Mucosa of stomach (tissue), 1 donor: ENCODE data around the gene TJP3.
"Not testable (repeated sequence)": the region's sequence is repeated elsewhere in the genome, so short reads cannot be mapped to it uniquely, and the experiment has no call there.

Source experiments
- H3K27me3 ChIP-seq: one replicate; pipeline ENCODE4 v1.7.0; 2013; ENCODE audit warnings: mild to moderate bottlenecking, low read length; ENCODE audit not compliant: control insufficient read depth, insufficient read depth
- H3K36me3 ChIP-seq: one replicate; pipeline ENCODE4 v1.7.0; 2013; ENCODE audit warnings: low read length; ENCODE audit not compliant: control insufficient read depth, insufficient read depth
- H3K4me1 ChIP-seq: one replicate; pipeline ENCODE4 v1.7.0; 2013; ENCODE audit warnings: mild to moderate bottlenecking, low read length; ENCODE audit not compliant: control insufficient read depth, insufficient read depth
- H3K4me3 ChIP-seq: one replicate; pipeline ENCODE4 v1.7.0; 2013; ENCODE audit warnings: low read length
- H3K9ac ChIP-seq: one replicate; pipeline ENCODE4 v1.7.0; 2013; ENCODE audit warnings: mild to moderate bottlenecking, low read length, moderate library complexity
- H3K9me3 ChIP-seq: one replicate; pipeline ENCODE4 v1.7.0; 2013; ENCODE audit warnings: mild to moderate bottlenecking, low read length, moderate library complexity; ENCODE audit not compliant: control insufficient read depth
- donor health status: Pancreatic carcinoma.

TJP3 gene

DNA sequence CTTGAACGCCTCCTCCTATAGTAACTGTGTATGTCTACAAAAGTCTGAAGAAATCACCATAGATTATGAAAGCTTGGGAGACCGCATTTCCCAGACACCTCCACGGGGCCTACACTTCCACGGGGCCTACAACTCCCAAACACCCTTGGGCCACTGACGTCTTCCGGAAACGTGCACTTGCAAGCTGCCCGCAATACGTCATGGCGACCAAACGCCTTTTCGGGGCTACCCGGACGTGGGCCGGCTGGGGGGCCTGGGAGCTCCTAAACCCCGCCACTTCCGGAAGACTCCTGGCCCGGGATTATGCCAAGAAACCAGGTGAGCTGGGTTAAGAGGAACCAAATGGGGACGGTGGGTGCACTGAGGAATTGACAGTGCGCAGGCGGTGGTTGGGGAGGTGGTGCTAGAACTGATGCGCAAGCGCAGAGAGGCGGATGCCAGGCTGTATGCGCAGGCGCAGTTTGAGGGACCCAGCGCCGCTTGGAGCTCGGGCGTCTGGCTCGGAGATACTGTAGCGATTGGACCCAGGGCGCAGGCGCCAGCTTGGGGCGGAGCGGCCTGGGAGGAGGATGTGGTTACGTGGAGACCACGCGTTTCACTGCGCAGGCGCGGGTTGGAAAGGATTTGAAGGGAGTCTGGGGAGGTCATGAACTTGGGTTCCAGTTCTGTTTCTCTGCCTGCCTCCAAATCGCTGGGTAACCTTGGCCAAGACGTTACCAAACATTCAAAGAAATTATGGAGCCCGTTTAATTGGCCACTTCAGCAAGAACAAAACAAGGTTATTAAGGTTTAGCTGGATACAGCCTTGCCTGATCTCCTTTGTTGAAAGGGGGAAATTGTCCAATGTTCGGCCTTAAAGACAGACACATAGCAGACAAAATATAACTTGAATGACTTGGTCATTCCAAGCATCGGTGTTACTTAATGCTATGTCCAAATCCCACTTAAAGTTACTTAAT, 54.6 kb downstream of the TJP3 start, which contains the start of gene MRPL54:
TSS of gene MRPL54 (plus strand) at position 182 of the 959 bp plus-strand sequence. CDS start at position 201, 19 bp downstream.
- H3K36me3 ChIP-seq = peaks cover 5% of the 10 kb centered on the region
- no peaks in the 10 kb centered on the region for H3K27me3 ChIP-seq
- peaks cover 22% of the 10 kb centered on the region for H3K4me1 ChIP-seq
- no peaks in the 10 kb centered on the region for H3K9me3 ChIP-seq
- peak within 1 kb of the TSS; percentile 95 for H3K9ac ChIP-seq
- H3K4me3 ChIP-seq = peak within 1 kb of the TSS; percentile 89

DNA sequence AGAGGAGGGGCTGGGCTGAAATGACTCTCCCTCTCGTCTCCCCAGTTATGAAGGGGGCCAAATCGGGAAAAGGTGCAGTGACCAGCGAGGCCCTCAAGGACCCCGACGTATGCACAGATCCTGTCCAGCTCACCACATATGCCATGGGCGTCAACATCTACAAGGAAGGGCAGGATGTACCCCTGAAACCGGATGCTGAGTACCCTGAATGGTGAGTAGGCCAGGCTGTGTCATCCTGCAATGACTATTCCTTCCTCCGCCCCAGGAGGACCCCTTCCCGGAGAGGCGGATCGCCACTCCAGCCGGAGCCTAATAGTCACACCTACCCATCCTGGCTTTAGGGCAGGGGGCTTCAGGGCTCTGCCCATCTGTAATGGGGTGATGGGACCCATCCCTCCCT, 56.9 kb downstream of the TJP3 start:
- Histone ChIP-seq H3K9me3 (no peaks in the 10 kb centered on the region), H3K9ac (no peak overlapping the region), H3K4me1 (peaks cover 21% of the 10 kb centered on the region), H3K36me3 (peaks cover 5% of the 10 kb centered on the region), H3K27me3 (no peaks in the 10 kb centered on the region), H3K4me3 (no peak overlapping the region)

DNA sequence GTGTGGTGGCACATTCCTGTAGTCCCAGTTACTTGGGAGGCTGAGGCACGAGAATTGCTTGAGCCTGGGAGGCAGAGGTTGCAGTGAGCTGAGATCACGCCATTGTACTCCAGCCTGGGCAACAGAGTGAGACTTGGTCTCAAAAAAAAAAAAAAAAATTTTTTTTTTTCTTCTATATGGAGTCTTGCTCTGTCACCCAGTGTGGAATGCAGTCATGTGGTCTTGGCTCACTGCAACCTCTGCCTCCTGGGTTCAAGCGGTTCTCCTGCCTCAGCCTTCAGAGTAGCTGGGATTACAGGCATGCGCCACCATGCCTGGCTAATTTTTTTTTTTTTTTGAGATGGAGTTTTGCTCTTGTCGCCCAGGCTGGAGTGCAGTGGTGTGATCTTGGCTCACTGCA, 57.6 kb downstream of the TJP3 start:
- H3K36me3 ChIP-seq, H3K9me3 ChIP-seq, H3K9ac ChIP-seq, H3K4me3 ChIP-seq, H3K27me3 ChIP-seq: not testable (repeated sequence)
- peaks cover 15% of the 10 kb centered on the region for H3K4me1 ChIP-seq

DNA sequence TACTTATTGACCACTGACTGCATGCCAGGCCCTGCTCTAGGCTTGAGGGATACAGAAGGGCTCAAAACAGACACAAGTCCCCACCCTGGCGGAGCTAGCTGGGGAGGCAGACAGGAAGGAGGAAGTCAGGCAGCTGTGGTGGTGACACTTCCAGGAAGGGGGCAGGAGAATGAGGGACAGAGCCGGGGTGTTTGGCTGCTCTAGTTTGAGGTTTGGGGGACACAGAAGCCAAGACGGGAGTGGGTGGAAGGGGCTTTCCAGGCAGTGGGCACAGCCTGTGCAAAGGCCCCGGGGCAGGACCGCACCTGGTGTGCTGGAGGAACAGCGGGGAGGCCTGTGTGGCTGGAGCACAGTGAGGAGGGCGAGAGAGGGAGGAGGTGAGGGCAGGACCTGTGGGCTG, 58.3 kb downstream of the TJP3 start:
- Histone ChIP-seq H3K9me3 (no peaks in the 10 kb centered on the region), H3K9ac (no peak overlapping the region), H3K4me3 (no peak overlapping the region), H3K4me1 (peaks cover 10% of the 10 kb centered on the region), H3K36me3 (peaks cover 5% of the 10 kb centered on the region), H3K27me3 (no peaks in the 10 kb centered on the region)

DNA sequence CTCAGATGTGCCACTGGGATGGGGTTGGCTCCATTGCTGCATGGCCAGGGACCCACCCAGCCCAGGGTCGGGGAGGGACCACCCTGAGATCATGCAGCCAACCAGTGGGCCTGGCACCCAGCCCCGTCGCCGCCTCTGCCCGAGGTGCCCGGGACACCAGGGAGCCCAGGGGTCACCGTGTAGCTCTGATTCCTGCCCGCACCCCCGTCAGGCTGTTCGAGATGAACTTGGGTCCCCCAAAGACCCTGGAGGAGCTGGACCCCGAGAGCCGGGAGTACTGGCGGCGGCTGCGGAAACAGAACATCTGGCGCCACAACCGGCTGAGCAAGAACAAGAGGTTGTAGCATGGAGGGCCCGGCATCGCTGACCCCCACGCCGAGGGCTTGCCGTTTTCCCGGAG, 58.9 kb downstream of the TJP3 start:
- H3K4me1 ChIP-seq = peaks cover 6% of the 10 kb centered on the region
- H3K9ac ChIP-seq = no peak overlapping the region
- H3K36me3 ChIP-seq = peaks cover 5% of the 10 kb centered on the region

DNA sequence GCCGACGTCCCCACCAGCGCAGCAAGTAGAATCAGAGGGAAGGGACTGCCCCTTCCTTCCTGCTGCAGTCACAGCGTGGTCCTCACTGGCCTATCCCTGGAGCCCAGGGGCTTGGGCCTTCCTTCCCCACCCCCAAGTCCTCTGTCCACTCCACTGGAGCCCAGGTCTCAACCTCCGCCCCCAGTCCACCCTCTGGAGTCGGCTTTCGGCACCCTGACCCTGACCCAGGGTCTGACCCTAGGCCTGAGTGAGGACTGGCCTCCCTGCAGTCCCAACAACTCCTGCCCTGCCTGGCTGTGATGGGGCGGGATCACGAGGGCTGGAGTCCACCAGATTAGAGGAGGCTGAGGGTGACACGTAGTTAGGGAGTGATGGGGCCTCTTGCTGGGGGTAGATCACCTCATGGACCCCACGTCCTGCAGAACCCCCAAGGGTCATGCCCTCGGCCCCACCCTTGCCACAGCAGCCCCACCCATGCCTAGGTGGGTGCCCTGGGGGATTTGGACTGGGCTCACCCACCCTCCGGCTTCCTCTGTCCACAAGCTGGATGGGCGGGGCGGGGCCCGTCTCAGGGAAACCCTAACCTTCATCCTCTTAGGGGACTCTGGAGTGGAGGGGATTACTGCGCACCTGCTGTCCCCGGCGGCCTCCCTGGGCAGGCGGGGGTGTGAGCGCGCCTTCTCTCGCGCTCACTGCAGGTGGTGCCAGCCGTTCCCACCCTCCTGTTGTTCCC, 60.0 kb downstream of the TJP3 start:
- Histone ChIP-seq H3K9ac (no peak overlapping the region), H3K4me1 (peaks cover 3% of the 10 kb centered on the region), H3K4me3 (no peak overlapping the region), H3K27me3 (no peaks in the 10 kb centered on the region), H3K36me3 (peaks cover 5% of the 10 kb centered on the region), H3K9me3 (no peaks in the 10 kb centered on the region)

More for the DNA sequence above, 58.9 kb downstream of the TJP3 start:
- H3K9me3 ChIP-seq = no peaks in the 10 kb centered on the region
- no peak overlapping the region for H3K4me3 ChIP-seq
- no peaks in the 10 kb centered on the region for H3K27me3 ChIP-seq

DNA sequence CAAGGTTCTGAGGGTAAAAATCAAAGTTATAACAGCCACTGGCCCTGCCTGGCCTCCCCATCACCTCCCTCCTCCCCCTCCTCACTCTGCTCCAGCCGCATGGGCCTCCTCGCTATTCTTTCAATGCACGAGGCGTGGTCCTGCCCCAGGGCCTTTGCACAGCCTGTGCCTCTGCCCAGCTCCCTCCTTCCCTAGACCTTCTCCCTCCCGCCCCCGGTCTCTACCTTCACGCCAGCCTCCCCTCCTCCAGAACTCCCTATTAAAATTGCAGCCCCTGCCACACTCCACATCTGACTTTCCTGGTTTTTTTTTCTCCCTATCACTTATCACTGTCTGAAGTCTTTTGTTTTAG, 60.5 kb downstream of the TJP3 start:
- Histone ChIP-seq H3K27me3 (no peaks in the 10 kb centered on the region), H3K9me3 (no peaks in the 10 kb centered on the region), H3K36me3 (peaks cover 5% of the 10 kb centered on the region), H3K4me1 (no peaks in the 10 kb centered on the region), H3K9ac (no peak overlapping the region), H3K4me3 (no peak overlapping the region)

DNA sequence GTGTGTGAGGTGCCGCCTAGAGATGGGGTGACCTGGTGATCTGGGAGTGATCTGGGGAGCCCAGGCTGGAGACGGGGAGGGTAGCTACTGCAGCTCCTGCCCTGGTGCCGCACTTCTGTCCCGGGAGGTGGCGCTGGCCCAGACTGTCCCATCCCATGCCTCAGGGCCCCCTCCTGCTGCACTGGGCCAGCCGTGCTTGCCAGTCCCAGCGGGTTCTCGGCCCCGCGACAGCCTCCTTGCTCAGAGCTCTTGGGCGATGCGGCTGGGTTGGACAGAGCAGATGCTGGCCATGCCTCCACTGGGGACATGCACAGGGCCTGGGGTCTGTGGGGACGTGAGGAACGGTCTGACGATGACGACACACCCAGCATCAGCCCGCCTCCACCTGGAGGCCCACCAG, 61.3 kb downstream of the TJP3 start:
- Histone ChIP-seq H3K27me3 (no peaks in the 10 kb centered on the region), H3K9ac (no peak overlapping the region), H3K36me3 (peaks cover 5% of the 10 kb centered on the region), H3K9me3 (no peaks in the 10 kb centered on the region), H3K4me3 (no peak overlapping the region), H3K4me1 (no peaks in the 10 kb centered on the region)

DNA sequence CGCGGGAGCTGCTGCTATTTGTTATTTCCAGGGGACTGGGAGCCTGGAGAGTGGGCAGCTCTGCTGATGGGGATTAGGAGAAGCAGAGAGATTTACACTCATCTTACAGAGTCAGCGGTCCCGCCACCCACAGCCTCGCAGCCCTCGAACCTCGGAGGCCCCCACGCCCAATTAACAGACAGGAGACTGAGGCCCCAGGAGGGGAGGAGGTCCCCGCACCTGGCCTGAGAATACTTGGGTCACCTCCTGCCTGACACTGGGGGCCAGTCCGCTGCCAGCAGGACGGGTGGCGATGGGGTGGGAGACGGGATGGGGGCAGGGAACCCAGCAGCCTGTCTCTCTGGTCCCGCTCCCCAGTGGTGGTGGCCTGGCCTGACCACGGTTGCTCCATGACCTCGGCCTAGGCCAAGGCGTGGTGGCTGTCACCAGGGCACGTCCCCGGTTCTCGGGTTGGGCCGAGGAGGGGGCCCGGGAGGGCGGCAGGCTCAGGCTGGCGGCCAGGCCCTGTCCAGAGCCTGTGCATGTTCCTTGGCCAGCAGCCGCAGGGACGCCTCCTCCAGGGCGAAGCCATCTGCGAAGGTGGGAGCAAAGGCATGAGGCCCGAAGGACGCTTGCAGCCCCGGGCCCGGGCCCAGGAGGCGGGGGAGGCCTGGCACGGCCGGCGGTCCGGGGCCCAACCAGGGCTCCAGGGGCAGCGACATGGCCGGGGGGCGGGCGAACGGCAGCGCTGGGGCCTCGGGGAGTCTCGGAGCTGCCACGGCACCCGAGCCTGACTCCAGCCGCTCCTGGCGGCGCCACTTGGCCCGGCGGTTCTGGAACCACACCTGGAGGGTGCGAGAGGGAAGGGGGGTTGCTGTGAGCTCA, 62.2 kb downstream of the TJP3 start:
- Histone ChIP-seq H3K9ac (no peak overlapping the region), H3K4me3 (no peak overlapping the region), H3K27me3 (no peaks in the 10 kb centered on the region), H3K4me1 (no peaks in the 10 kb centered on the region), H3K9me3 (no peaks in the 10 kb centered on the region), H3K36me3 (peaks cover 5% of the 10 kb centered on the region)

DNA sequence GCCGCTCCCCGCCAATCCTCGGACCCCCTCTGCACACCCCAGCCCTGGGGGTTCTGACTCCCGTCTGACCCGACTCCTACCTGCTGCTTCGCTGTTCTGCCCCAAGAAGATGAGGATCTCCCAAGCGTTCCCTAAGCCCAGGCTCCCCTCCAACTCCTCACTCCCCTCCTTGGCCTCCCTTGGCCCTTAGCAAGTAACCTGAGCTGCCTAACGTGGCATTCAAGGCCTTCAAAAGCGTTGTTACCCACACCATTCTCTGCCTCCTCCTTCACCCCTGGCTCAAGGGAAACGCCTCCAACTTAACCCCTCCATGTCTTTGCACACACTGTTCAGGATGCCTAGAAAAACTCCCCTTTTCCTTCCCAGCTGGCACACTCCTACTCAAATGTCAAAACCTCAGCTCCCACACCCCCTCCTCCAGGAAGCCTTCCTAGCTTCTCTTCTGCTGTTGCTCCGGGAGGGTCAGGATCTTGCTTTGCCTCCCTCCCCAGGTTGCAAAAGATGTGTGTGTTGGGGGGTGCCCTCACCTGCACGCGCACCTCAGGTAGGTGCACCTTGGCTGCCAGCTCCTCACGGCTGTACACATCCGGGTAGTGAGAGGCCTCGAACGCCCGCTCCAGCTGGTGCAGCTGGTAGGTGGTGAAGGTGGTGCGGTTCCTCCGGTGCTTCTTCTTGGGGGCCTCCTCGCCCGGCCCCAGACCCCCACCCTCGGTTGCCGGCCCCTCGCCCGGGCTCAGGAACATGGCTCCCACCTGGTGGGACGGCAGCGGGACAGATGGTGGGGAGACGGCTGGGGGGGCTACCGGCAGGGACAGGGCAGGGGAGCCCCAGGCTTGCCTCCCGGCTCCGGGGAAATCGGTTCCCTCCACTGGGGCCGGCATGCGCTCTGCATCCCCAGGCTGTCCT, 63.1 kb downstream of the TJP3 start:
- H3K27me3 ChIP-seq = no peaks in the 10 kb centered on the region

DNA sequence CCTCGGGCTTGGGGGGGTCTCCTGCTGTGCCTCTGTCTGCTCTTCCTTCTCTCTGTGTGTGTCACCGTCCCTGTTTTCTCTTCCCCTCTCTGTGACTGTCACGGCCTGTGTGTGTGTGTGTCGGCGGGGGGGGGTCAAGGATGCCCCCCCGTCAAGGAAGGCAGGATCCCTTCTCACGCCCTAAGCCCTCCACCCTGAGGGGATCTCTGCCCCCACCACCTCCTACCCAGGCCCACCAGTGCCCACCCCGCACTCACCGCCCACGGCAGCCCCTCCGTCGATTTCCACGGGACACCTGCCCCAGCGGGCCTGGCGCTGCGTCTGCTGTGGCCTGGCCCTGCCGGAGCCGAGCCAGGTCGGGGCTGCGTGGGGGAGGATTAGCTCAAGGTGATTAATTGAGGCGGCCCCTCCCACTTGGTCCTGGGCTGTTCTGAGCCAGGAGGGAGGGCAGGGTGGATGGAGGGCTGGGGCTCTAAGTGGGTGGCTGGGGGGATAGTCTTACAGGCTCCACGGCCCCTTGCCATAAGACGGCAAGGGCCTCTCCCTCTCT, 63.8 kb downstream of the TJP3 start, which contains the start of gene RAX2:
TSS of gene RAX2 (minus strand) at position 323 of the 550 bp plus-strand sequence. CDS start 486 bp downstream, outside the sequence.
- Histone ChIP-seq H3K9ac (no peak within 1 kb of the TSS), H3K4me3 (no peak within 1 kb of the TSS), H3K9me3 (no peaks in the 10 kb centered on the region), H3K36me3 (peaks cover 5% of the 10 kb centered on the region), H3K27me3 (no peaks in the 10 kb centered on the region), H3K4me1 (no peaks in the 10 kb centered on the region)

More for the DNA sequence above, 63.1 kb downstream of the TJP3 start:
- H3K9ac ChIP-seq = no peak overlapping the region
- no peak overlapping the region for H3K4me3 ChIP-seq
- no peaks in the 10 kb centered on the region for H3K4me1 ChIP-seq
- H3K9me3 ChIP-seq = no peaks in the 10 kb centered on the region
- peaks cover 5% of the 10 kb centered on the region for H3K36me3 ChIP-seq
